Superior temporal gyrus (tissue), 1 donor: ENCODE data around the gene QPRT.
"Not testable (repeated sequence)": the region's sequence is repeated elsewhere in the genome, so short reads cannot be mapped to it uniquely, and the experiment has no call there.

Experiments
- DNase-seq: peaks from one replicate; pipeline ENCODE4 v3.0.0-alpha.2; 2016; ENCODE audit errors: extremely low spot score

Gene QPRT

GRCh38 chr16:29663016-29663806 is 15.8 kb upstream of the QPRT start, which contains the start of gene SPN:
TSS of gene SPN (plus strand) at chr16:29663247. CDS start at chr16:29663729, 482 bp downstream.
- DNase-seq = no peak

- no peak for DNase-seq
Measured at GRCh38 chr16:29663807-29664090, 15.2 kb upstream of the QPRT start.

GRCh38 chr16:29664091-29664921 is 14.7 kb upstream of the QPRT start:
- no peak for DNase-seq

GRCh38 chr16:29665294-29666077 is 13.5 kb upstream of the QPRT start:
- no peak for DNase-seq

DNA sequence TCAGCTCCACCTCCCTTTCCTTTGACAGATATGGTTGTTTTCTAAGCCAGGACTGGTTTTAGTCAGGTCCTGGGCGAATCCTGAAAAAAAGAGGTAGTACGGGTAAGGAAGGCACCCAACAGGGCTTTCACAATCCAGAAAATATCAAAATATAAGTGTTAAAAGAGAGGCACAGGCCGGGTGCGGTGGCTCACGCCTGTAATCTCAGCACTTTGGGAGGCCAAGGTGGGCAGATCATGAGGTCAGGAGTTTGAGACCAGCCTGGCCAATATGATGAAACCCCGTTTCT is 11.7 kb upstream of the QPRT start:
- not testable (repeated sequence) for DNase-seq

GRCh38 chr16:29667755-29668154 is 11.2 kb upstream of the QPRT start:
- DNase-seq = no peak

GRCh38 chr16:29668267-29668666 is 10.7 kb upstream of the QPRT start:
- DNase-seq = no peak

DNA sequence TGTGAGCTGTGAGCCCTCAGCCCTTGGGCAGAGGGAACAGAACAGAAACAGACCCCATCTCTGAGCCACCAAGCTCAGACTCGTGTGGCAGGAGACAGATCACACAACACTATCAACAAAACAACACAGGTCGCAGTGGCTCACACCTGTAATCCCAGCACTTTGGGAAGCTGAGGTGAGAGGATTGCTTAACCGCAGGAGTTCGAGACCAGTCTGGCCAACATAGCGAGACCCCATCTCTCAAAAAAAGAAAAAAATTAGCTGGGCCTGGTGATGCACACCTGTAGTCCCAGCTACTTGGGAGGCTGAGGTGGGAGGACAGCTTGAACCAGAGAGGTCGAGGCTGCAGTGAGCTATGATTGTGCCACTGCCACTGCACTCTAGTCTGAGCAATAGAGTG is 5.5 kb upstream of the QPRT start:
- DNase-seq = no peak

DNA sequence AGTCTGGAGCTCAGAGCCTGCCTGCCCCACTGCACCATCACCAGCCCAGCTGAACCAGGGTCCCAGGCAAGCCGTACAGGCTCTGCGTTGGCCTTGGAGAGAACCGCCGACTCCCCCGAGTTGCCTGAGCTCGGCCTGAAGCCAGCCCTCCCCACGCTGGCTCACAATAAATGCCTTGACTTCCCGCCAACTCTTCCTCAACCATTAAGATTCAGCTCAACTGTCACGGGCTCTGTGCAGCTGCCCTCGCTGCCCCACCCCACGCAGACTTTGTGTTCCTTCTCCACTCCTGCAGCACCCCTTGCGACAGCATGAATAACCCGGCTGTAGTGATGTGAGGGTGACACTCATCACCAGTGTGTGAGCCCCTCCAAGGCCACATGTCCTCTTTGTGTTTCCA is 4.8 kb upstream of the QPRT start:
- peak; percentile 86 for DNase-seq

DNA sequence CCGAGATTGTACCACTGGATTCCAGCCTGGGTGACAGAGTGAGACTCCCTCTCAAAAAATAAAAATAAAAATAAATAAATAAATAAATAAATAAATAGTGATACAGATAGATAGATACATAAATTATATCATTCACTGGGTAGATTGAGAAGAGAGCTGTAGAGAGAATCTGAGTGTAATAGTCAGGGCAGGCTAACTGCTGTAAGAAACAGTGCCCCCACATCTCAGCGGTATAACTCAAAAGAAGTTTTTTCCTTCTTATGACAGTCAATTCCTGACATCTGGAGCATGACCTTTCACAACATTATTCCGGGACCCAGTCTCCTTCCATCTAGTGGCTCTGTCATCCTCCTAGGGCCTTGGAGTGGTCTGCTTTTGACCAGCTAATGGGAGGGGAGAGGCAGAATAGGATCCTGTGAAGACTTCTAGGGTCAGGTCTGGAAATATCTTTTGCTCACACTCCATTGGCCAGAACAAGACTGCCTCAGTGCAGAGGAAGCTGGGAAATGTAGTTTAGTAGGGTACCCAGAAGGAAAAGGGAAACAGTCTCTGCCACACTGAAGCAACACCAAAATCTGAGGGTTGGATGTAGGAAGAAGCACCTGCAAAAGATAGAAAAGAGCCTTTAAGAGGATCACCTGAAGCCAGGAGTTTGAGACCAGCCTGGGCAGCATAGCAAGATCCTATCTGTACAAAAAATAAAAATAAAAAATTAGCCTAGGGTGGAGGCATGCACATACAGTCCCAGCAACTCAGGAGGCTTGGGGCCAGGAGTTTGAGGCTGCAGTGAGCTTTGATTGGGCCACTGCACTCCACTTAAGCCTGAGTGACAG is 3.0 kb upstream of the QPRT start:
- peak; percentile 39 for DNase-seq

DNA sequence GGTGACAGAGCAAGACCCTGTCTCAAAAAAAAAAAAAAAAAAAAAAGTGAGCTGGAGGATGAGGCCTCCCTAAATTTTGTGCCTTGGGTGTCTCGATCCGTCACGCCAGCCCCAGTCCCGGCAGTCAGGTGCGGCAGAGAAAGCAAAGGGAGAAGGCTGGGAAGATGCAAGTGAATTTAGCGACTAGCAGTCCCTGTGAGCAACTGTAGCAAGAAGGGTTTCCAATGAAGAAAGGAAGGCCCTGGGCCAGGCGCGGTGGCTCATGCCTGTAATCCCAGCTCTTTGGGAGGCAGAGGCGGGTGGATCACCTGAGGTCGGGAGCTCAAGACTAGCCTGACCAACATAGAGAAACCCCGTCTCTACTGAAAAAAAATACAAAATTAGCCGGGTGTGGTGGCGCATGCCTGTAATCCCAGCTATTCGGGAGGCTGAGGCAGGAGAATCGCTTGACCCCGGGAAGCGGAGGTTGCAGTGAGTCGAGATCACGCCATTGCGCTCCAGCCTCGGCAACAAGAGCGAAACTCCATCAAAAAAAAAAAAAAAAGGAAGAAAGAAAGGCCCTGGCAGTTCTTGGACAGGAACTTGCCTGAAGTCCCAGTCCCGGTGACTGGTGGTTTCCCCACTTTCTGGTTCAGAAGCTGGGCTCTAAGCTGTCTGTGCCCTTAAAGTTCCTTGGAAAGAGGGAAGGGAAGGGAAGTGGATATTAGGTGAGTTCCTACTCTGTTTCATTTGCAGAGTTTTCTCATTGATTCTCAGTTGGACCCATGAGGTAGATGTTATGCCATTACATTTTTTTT is 1.8 kb upstream of the QPRT start:
- no peak for DNase-seq

GRCh38 chr16:29680180-29680598 is 1.2 kb downstream of the QPRT start:
- DNase-seq = no peak

DNA sequence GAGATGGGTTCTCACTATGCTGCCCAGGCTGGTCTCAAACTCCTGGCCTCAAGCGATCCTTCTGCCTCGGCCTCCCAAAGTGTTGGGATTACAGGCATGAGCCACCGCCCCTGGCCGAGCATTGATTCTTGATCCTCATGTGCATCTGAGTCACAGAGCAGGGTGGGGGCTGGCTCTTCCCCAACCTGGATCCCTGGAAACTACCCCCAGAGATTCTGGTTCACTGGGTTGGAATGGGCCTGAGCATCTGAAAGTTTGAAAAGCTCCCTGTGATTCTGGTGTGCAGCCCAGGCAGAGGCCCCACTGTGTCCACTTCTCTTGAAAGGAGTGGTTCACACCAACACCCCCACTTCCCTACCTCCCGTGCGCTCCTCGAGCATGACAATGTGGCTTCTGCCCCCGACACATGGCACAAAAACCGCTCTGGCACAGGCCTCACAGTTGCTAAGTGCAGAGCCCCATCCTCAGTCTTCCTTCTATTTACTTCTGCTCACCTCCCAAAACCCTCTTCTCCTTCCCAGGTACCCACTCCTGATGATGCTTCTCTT is 4.6 kb downstream of the QPRT start:
- no peak for DNase-seq

- no peak for DNase-seq
Measured at GRCh38 chr16:29684679-29685078, 5.7 kb downstream of the QPRT start.

DNA sequence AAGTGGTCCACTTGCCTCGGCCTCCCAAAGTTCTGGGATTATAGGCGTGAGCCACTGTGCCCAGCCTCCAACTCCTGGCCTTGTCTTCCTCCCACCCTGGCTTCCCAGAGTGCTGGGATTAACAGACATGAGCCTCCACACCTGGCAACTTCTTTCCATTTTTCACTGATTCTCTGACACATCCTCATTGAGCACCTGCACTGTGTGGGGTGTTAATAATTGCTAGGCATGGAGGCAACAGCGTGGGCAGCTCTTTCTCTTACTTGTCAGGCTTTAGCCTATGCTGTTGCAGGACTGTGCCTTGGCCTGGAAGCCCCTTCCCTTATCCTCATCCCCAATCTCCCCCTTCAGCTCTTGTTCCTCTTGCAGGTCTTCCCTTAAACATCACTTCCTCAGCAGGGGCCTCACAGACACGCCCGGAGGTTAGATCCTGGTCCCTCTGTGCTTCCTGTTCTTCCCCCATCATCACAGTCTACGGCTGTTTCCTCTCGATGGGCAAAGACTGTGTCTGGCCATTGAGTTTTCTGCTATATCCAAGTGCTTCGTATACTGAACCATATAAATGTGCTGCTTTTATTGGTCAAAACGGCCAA is 7.9 kb downstream of the QPRT start:
- no peak for DNase-seq

- DNase-seq = no peak
Measured at GRCh38 chr16:29687755-29688154, 8.8 kb downstream of the QPRT start.

DNA sequence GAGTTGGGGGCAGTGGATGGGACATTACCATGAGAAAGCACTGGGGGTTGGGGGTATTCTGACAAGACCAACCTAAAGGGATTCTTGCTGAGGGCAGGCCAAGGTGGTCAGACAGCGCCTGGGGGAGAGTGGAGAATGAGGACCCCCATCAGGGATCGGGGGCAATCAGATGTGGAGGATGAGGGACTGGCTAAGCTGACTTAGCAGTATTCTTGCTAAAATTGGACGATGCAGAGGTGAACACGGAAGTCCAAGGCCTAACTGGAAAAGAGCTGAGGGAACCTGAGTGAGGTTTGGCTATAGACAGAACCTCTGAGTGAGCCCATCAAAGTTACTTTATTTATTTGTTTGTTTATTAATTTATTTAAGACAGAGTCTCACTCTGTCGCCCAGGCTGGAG is 9.2 kb downstream of the QPRT start:
- DNase-seq = no peak

- DNase-seq = not testable (repeated sequence)
Measured at GRCh38 chr16:29689490-29690351, 10.7 kb downstream of the QPRT start.

DNA sequence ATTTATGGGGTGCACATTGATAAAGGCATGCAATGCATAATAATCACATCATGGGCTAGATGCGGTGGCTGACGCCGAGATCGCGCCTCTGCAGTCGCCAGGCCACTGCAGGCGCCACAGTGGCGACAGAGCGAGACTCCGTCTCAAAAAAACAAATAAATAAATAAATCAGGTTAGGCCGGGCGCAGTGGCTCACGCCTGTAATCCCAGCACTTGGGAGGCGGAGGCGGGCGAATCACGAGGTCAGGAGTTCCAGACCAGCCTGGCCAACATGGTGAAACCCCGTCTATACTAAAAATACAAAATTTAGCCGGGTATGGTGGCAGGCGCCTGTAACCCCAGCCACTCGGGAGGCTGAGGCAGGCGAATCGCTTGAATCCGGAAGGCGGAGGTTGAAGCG is 13.6 kb downstream of the QPRT start:
- DNase-seq = not testable (repeated sequence)
